GM19452 (cell line): Measurements from ENCODE around the gene CCND1.

ENCODE experiments used
- ATAC-seq: cut with Tn5 transposase; IDR thresholded peaks from one replicate; pipeline ENCODE4 v1.9.1; 2021; ENCODE audit not compliant: unreplicated experiment

CCND1 gene

GRCh38 chr11:69651834-69652620 lies 11.1 kb downstream of the CCND1 start:
- no peak for ATAC-seq

GRCh38 chr11:69652999-69653398 lies 12.0 kb downstream of the CCND1 start:
- ATAC-seq, result no peak

GRCh38 chr11:69653406-69653960 lies 12.5 kb downstream of the CCND1 start:
- no peak for ATAC-seq

- no peak for ATAC-seq
Measured at GRCh38 chr11:69654001-69654659, 13.2 kb downstream of the CCND1 start.

- no peak for ATAC-seq
Measured at GRCh38 chr11:69654660-69655478, 13.9 kb downstream of the CCND1 start.

GRCh38 chr11:69655479-69656428 lies 14.8 kb downstream of the CCND1 start:
- ATAC-seq, result no peak

GRCh38 chr11:69656536-69657455 lies 15.8 kb downstream of the CCND1 start:
- ATAC-seq, result no peak

- ATAC-seq, result no peak
Measured at GRCh38 chr11:69657456-69657910, 16.5 kb downstream of the CCND1 start.

GRCh38 chr11:69657911-69658625 lies 17.1 kb downstream of the CCND1 start:
- no peak for ATAC-seq

- no peak for ATAC-seq
Measured at GRCh38 chr11:69658626-69659450, 17.9 kb downstream of the CCND1 start.

- ATAC-seq, result no peak
Measured at GRCh38 chr11:69659591-69659990, 18.6 kb downstream of the CCND1 start.

- ATAC-seq, result no peak
Measured at GRCh38 chr11:69660001-69660500, 19.1 kb downstream of the CCND1 start.

GRCh38 chr11:69661413-69661715 lies 20.4 kb downstream of the CCND1 start:
- ATAC-seq, result no peak

- ATAC-seq, result no peak
Measured at GRCh38 chr11:69662021-69662698, 21.2 kb downstream of the CCND1 start.

- no peak for ATAC-seq
Measured at GRCh38 chr11:69662806-69663205, 21.9 kb downstream of the CCND1 start.

- ATAC-seq, result no peak
Measured at GRCh38 chr11:69663326-69663725, 22.4 kb downstream of the CCND1 start.
